ENCODE measurements around the gene POTEC.
"Not testable (repeated sequence)": the region's sequence is repeated elsewhere in the genome, so short reads cannot be mapped to it uniquely, and the experiment has no call there.

POTEC gene

DNA sequence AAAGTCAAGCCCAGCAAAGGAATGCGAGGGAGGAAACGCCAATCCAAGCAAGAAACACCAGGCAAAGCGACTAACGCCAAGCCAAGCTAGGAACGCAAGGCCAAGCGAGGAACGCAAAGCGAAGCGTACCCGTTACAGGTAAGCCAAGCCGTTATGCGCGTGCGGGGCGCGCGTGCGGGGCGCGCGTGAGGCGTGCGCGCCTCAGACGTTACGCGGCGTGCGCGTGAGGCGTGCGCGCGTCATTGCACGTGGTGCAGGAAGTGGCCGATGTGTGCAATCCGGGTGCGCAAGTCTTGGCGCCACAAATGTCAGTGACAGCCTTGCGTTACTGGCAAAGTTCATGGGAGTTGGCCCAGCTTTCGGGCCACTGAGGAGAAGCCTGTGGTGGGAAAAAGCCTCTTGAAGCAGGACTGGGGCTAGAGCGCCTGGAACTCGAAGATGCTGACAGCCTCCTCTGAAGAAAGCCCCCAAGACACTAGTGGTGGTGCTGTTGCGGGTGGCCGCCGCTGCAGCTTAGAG, at the start of gene POTEC:
POTEC (minus strand) TSS at position 155 of the 519 bp plus-strand sequence. CDS start 454 bp downstream, outside the sequence.
- DNase-seq: not testable (repeated sequence)

DNA sequence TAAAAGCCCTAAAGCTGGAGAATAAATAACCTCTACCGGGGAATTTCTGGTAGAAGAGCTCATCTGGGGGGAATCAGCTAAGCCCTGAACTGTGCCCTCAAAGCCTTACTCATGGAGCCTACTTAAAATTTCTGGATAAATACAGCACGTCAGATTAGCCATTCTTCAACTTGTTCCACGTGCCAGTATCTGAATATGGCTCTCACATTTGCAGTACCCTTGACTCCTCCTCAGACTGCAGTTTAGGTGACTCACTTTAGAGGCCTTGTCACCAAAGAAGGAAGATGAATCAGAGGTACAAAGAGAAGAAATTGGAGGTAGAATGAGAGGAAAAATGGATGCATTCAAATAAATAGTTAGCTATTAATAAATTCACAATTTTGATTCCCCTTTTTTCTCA, 34.6 kb upstream of the POTEC start:
- DNase-seq: no peak

DNA sequence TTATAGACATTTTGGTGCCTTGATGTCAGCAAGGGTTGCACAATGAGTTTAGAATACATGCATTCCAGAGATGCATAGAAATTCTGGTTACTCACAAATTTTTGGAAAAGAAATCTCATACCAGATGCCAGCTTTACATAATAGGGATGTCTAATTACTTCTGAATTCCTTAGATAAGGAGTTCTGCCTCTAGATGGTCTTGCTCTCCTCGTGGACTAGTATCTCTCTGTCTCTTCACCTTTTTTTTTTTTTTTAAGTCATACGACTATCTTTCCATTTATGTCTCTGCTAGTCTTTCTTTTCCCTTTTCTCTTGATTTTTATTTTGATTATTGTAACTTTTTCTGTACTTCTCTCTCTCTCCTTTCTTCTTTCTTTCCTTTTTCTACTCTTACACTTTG, 16.1 kb upstream of the POTEC start:
- DNase-seq: not testable (repeated sequence)

DNA sequence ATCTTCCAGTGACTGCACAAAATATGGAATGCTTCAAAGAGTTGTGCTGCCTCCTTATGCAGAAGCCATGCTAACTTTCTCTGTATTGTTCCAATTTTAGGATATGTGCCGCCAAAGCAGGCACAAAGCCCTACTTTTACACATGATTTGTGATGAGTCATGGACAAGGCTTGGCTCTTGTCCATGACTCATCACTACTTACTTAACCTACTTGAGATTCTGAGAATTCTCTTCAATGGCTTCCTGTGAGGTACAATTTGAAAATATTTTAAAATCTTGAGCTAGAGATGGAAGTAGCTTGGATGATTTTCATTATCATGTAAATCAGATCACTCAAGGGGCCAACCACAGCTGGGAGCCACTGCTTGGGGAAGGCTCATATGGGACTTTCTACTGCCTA, 11.7 kb downstream of the POTEC start:
- DNase-seq: not testable (repeated sequence)

DNA sequence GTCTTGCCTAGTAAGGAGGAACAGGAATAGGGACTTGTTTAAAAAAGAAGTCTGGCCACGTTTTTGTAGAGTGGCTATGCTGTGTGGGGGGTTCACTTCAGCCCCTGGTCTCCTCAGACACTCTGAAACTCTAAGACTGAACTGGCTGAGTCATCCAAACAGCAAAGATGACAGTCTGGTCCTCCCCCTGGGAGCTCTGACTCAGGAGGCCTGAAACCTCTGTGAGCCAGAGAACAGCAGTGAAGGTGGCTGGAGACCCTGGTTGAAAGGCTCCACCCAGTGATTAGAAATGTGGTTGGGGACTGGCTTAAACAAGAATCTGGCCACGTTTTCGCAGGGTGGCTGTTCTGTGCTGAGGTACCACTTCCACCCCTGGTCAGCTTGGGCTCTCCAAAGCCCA, 32.7 kb downstream of the POTEC start:
- DNase-seq: not testable (repeated sequence)

DNA sequence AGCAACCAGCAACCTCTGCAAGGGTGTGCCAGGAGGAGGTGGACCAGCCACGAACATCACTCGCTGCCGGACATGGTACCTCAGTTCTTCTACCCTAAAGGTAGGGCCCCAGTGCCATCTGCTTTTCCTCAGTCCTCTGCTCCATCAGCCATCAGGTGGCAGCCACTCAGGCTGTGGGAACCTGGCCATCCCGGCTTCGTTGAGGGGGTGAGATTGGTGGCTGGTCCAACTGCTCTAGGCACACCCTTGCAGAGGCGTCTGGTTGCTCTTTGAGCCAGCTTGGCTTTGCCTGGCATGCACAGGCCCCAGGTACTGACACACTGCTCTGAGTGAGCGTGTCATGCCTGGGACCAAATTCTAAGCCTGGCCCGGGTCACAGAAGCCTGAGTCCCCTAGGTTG, 39.7 kb downstream of the POTEC start:
- DNase-seq: not testable (repeated sequence)

DNA sequence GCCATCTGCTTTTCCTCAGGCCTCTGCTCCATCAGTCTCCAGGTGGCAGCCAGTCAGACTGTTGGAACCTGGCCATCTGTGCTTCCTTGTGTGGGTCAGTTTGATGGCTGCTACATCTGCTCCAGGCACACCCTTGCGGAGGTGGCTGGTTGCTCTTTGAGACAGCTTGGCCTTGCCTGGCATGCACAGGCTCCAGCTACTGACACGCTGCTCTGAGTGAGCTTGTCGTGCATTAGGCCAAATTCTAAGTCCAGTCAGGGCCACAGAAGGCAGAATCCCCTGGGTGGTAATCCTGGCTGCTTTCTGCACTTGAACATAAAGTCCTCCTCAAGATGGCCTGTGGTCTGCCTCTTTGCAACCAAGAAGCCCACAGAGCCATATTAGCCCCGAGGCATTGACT, 41.5 kb downstream of the POTEC start:
- DNase-seq: not testable (repeated sequence)

DNA sequence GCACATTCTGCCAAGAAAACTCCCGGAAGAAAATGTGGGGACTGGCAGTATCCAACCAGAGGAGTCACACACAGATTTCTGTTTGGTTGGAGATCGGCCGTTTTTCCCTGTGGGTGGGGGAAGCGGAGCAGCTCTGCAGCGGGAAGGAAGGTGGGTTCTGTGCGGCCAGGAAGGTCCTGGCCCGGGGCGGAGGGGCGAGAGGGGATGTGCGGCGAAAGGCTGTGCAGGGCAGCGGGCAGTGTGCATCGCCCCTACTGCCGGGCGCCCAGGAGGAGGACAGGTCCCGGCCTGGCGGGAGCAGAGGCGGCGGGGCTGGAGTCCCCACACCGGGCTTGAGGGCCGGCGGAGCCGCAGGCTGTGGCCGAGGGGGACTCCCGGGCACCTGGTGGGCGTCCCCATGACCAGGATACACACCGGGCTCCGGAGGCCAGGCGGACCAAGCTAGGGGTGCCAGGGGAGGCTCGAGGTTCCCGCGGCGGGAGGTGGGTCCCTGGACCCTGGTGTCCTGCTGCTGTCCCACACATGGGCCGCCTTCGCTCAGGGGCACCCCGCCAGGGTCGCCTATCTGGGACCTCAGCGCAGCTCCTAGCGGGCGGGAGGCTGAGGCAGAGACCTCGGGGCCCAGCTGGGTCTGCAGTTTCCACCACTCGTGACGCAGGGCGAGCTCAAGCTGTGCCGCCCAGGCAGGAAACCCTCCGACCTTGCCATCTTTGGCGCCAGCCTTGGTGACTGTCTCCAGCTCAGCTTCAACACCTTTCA, 54.0 kb downstream of the POTEC start:
- DNase-seq: not testable (repeated sequence)

DNA sequence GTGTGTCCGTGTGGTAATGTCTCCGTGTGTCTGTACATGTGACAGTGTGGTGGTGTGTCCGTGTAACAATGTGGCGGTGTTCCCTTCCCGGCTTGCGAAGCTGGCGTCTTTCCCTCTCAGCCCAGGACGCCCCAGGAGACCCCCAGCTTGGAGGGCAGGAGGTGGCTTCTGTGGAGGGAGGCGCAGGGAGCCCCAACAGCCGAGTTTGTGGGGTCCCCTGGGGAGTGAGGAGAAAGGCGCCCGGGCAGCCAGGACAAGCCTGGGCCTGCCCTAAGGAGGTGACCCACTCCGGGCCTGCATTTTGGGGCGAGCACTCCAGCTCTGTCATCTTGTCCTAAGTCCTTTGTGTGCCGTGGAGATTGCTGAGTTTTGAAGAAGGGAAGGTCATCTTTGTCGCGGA, 54.6 kb downstream of the POTEC start:
- DNase-seq: not testable (repeated sequence)

DNA sequence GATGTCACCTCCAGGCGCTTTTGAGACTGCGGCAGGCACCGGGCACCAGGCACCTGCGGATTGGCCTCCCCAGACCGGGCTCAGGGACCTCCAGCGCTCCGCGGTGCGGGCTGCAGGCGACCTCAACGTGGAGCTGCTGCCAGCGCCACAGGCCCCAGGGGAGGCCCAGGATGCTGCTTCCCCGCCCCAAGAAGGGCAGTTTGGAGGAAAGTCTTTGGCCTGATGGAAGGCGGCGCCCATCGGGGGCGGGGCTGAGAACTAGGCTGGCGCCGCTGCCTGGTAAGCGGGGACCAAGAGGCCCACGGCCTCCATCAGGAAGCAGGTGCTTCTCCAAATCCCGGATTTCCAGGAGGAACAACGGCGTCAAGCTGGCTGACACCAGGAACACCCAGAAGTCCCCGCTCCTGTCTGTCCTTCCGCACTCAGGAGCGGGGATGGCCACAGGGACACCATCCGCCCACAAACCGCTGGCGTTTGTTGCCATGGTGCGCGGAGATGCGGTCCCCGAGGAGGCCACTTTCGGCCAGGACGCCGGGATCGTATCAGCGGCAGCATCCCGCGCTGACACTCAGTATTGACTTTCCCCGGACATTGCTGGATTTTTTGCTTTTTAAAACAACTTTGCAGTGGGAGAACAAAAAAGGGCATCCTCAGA, 56.3 kb downstream of the POTEC start:
- DNase-seq: not testable (repeated sequence)

DNA sequence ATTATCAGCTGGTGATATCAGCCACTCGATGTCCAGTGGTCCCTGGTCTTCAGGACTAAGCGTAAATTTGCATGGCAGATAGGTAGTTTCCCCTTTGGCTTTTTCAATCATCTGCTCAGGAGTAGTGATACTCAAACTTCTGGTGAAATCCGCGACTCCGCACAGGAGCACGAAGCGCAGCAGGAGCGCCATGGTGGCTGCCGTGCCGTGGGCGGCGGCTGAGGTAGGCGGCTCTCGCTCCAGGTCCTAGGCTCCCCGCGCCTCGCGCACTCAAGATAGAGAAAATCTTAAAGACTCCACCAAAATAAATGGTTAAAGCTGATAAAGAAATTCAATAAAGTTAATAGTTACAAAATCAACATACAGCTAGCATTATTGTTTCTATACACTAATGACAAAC, 64.3 kb downstream of the POTEC start:
- not testable (repeated sequence) for DNase-seq

DNA sequence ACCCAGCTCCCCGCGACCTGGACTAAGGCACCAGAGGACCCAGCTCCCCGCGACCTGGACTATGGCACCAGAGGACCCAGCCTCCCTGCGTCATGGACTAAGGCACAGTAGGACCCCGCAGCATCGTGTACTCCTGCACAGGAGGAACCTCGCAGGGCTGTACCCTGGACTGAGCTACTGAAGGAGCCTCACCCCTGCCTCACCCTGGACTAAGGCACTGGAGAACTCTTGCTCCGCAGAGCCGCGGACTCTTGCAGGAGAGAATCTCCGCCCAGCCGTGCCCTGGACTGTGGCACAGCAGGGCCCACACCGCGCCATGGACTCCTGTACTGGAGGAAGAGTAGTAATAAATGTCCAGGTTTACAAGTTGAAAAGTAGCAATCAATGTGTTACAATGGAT, 67.9 kb downstream of the POTEC start:
- not testable (repeated sequence) for DNase-seq

DNA sequence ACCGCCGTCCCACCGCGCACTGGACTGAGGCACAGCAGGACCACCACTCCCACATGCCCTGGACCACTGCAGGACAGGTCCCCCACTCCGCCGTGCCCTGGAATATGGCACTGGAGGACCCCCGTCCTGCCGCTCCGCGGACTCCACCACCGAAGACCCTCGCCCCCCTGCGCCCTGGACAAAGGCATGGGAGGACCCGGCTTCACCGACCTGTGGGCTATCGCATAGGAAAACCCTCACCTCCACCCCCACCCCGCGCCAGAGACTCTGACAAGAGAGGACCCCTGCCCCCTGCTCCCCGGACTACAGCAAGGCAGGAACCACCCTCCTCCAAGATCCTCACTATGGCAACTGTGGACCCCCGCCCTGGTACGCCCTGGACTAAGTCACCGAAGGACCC, 68.6 kb downstream of the POTEC start:
- not testable (repeated sequence) for DNase-seq

DNA sequence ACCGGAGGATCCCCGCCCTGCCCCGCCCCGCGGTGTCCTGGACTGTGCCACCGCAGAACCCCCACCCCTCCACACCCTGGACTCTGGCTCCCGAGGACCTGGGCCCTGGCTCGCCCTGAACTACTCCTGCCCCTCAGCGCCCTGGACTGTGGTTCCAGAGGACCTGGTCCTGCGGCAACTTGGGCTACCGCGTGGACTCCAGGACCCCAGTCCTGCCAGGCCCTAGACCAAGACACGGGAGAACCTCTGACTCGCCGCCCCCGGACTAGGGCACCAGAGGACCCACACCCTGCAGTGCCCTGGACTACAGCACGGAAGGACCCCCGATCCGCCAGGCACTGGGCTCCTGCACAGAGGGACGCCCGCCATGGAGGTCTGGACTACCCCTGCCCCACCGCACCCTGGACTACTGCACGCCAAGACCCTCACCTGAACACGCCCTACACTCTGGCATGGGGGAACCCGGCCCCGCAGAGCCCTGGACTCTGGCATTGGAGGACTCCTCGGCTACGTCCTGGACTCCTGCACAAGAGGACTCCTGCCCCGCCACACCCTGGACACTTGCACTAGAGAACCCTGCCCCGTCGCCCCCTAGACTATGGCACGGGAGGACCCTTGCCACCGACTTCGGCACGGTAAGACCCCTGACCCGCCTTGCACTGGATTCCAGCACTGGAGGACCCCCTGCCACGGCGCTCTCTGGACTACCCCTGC, 69.2 kb downstream of the POTEC start:
- not testable (repeated sequence) for DNase-seq

DNA sequence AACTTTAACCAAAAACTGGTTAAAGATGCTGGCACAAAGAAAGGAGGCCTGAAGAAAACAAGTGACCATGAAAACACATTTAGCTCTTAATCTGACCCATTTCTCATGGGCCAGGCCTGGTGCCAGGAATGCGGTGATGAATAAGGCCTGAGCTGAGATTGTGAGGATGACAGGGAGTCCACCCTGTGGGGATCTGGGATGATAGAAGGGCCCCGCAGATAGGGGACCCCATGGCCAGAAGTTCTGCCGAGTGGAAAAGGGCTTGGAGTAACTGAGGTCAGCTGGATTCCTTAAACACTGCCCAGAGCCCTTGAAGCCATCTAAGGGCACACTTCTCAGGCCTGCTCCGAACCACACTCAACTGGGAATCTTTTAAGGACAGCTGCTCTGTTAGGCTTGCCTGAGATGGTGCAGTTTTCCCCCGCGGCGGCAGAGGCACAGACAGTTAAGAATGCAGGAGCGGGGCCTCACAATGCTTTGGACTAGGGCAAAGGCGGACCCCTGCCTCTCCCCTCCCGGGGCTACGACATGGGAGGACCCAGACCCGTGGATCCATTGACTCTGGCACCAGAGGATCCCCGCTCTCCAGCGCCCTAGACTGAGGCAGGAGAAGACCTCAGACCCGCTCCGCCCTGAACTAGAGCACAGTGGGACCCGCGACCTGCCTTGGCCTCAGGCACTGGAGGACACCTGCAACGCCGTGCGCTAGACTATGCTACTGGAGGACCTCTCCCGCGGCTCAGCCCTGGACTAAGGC, 70.0 kb downstream of the POTEC start:
- DNase-seq: not testable (repeated sequence)

DNA sequence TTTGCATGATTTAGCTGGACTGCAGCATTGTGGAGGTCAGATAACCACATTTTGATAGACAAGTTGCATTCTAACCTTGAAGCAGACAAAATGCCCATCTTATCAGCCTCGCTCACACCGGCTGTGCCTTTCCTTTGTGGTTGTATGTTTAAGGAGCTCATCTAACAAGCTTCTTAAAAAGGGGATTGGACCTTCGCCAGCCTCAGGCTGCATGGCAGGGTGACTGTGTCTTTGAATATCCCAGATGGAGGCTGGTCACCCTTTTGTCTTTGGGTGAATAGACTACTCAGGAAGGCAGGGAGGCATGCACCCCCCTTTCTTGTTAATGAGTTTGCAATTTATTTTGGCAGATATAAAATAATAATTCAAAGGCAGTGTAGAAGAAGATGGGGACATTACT, 72.1 kb downstream of the POTEC start:
- DNase-seq: not testable (repeated sequence)

DNA sequence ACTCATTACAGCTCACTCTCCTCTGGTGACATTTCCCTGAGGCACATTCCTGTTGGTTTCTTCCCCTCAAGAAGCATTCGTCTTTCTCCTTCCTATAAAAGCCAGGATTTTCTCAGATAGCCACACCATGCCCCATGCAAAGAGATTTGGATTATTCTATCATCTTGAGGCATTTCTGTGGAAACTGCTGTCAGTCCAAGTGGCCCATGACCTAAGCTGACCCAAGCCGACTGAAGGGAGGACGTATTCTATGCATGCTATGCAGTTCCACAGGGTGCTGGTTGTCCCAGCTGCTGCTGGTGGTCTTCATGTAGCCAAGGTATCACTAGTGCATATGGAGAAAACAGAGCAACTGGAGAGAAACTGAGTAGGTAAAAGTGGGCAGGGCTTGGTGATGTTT, 73.0 kb downstream of the POTEC start:
- not testable (repeated sequence) for DNase-seq

DNA sequence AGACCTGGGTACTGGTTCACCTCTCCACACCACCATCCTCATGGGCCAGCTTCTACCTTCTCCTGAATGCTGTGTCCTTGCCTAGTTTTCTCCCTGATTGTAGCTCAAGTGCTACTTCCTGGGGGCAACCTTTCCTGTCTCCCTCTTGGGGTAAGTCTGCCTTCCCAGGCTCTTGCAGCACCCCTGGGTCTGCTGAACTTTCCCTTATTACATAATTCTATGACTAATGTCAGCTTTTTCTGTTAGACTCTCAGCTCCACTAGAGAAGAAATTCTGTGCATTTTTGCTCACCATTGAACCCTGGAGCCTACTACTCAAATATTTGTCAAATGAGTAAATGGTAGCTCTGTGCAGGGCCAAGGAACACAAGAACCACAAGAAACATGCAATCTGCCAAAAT, 73.4 kb downstream of the POTEC start:
- not testable (repeated sequence) for DNase-seq

DNA sequence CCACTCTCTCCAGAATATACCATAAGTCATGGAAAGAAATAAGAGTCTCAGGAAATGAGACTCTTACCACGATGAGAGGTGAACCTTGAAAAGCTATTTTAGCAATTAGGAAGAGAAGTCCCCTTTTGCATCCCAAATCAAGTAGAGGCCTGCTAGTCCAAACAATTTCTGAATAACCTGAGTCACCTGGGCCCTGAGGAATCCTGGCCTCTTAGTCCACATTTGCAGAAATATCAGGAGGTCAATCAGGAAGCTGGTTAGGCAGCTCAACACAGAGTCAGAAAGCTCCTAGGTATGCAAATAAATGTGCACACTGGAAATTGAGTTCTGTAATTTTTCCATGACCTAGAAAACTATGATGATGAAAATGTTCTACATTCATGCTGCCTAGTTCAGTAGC, 77.4 kb downstream of the POTEC start:
- not testable (repeated sequence) for DNase-seq
